ENCODE data around the gene PPP1R12A.

Gene PPP1R12A

GRCh38 chr12:79766705-79767464 is 168.0 kb downstream of the PPP1R12A start:
- DNase-seq (ENCODE audit: low read depth) = no peak

DNA sequence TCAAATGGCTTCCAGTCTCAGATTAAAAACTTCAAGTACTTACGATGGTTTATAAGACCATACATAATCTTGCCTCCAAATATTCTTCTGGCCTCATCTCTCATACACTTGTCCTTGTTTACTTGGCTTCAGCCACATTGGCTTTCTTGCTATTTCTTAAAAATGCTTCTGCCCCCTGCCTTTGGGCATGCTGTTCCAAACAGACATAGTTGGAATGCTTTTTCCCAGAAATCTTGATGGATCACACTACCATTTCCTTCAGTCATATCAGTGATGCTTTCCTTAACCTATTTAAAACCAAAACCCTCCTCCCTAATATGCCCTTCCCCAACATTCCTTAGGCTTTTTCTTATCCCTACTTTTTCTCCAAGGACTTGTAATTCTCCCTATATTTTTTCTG is 169.7 kb downstream of the PPP1R12A start:
- DNase-seq (ENCODE audit: low read depth) = no peak

GRCh38 chr12:79764641-79765040 is 170.3 kb downstream of the PPP1R12A start:
- no peak for DNase-seq (ENCODE audit: low read depth)

DNA sequence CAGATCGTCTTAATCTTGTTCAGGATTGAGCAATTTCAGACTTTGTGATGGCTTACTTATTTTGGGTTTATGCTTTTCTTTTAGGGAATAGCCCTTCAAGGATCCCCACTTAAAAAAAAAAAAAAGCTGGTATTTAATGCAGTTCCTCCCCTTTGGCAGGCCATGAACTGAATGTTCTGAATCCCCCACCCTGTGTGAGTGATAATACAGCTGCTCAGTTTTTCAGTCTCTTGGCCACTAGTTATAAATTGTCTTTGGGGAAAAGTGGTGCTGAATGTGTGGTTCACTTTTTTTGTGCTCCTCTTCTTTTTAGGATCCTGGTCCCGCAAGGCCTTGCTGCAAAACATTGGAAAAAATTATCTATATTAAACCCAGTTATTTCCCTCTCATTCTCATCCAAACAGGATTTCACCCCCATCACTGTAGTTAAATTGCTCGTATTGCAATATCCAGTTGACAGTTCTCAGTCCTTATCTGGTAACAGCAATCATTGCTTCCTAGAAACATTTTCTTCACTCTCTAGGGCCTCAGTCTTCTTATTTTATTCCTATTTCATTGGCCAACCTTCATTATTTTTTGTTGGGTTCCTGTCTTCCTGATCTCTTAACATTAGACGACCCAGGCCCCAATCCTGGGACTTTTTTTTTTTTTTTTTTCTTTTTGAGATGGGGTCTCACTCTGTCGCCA is 171.0 kb downstream of the PPP1R12A start:
- DNase-seq (ENCODE audit: low read depth) = no peak

- no peak for DNase-seq (ENCODE audit: low read depth)
Observed at GRCh38 chr12:79761341-79761740, 173.6 kb downstream of the PPP1R12A start.

DNA sequence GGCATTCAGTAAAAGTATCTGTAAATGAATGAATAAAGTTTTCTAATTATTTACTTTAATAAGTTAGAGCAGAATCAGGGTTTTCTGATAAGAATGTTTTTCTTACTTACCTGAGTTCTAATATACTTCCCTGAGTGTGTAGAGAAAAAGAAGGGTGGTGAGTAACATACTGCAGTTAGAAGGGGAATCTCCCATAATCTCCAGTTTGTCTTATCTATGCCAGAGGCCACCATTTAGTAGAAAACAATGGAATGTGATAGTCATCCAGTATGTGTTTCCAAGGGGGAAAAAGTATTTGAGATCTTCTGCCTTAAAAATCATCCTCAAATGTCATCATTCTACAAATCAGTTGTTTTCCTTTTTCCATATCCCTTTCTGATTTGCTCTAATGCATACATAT is 187.6 kb downstream of the PPP1R12A start:
- DNase-seq (ENCODE audit: low read depth) = no peak

DNA sequence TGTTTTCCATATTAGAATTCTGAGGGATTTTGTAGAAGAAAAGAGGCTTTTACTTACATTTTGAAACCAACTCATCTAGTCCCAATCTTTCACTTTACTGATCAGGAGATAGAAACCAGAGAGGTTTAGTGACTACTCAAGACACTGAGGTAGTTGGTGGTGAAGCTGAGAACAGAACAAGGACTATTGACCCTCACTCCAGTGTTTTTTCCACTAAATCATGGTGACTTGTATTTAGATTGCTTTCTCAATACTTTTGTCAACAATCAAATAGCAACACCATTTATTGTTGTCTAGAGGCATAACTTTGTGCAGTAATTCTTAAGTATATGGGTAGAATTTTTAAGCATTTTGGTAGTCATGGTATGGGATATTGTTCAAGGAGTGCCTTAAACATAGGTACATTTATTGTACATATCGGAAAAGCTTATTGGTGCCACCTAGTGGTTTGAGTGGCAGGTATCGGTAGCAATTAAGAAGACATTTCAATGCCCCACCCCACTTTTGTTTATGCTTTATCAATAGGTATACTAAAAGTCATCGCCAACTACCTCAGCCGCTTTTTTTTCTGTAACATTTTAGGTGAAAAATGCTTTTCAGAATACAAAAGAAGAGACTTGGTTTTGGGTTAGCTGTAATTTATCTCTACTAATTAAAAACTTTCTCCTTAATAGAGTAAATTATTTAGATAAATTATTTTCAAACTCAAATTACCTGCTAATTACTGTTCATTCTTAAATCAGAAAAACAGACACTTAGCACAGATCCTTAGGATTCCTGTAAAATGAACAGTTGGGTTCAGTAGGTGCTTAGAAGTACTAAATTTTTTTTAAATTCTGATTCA is 196.8 kb downstream of the PPP1R12A start:
- DNase-seq (ENCODE audit: low read depth) = peak; percentile 58

DNA sequence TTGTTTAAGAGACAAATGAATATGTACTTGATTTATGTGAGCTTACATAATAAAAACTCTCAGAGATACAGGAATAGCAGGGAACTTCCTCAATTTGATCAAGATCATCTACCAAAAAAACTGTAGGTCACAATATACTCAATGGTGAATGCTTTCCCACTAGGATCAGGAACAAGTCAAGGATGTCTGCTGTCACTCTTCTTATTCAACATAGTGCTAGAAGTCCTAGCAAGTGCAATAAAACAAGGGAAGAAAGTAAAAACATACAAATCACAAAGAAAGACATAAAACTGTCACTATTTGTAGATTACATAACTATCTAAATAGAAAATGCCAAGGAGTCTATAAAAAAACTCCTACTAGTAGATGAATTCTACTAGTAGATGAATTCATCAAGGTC is 202.3 kb downstream of the PPP1R12A start:
- no peak for DNase-seq (ENCODE audit: low read depth)

DNA sequence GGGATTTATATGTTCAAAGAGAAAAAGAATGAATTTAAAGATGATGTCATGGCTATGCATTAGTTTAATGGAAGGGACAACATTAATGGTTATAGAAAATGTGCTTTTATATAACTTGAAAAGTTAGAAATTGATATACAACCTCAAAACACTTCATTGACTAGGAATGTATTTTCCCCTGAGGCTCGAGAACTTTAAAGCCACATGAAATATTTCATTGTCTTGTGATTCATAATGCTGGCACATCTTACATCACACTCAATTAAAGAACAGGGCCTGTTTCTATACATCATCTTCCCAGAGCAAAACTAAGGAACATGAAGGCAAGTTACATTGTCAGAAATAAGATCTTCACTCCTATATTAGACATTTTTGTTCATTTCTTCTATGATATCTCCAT is 208.9 kb downstream of the PPP1R12A start:
- DNase-seq (ENCODE audit: low read depth) = peak; percentile 85

Data from amniotic epithelial cell (primary cell).